Subcutaneous abdominal adipose tissue (tissue), 5 donors: ENCODE results near the gene FKBP1A.

Experiments used
- H3K27ac ChIP-seq: one replicate; pipeline ENCODE4 v1.7.0; 2013; ENCODE audit warnings: low read depth, mild to moderate bottlenecking, inconsistent platforms, low read length, moderate library complexity
- H3K27me3 ChIP-seq, 5 donors: one replicate each; pipeline ENCODE4 v1.7.0; 2013; ENCODE audit warnings: low read length in 5 of 5, inconsistent platforms in 1 of 5; ENCODE audit not compliant: control insufficient read depth in 5 of 5, insufficient read depth in 4 of 5
- H3K36me3 ChIP-seq, 5 donors: one replicate each; pipeline ENCODE4 v1.7.0; 2013; ENCODE audit warnings: low read length in 5 of 5; ENCODE audit not compliant: control insufficient read depth in 5 of 5, insufficient read depth in 5 of 5
- H3K4me1 ChIP-seq, 5 donors: one replicate each; pipeline ENCODE4 v1.7.0; 2013; ENCODE audit warnings: low read length in 5 of 5, mild to moderate bottlenecking in 3 of 5, moderate library complexity in 1 of 5; ENCODE audit not compliant: control insufficient read depth in 5 of 5, insufficient read depth in 5 of 5
- H3K4me3 ChIP-seq, 5 donors: one replicate each; pipeline ENCODE4 v1.7.0; 2013; ENCODE audit warnings: low read length in 5 of 5, low read depth in 1 of 5
- H3K9ac ChIP-seq, 5 donors: one replicate each; pipeline ENCODE4 v1.7.0; 2013; ENCODE audit warnings: low read length in 5 of 5, mild to moderate bottlenecking in 4 of 5, moderate library complexity in 3 of 5
- H3K9me3 ChIP-seq, 5 donors: one replicate each; pipeline ENCODE4 v1.7.0; 2013; ENCODE audit warnings: low read length in 5 of 5; ENCODE audit not compliant: control insufficient read depth in 5 of 5
- donor health status: healthy.
- donor health status: healthy.
- donor health status: healthy.
- donor health status: healthy.
- donor health status: healthy.

FKBP1A gene

DNA sequence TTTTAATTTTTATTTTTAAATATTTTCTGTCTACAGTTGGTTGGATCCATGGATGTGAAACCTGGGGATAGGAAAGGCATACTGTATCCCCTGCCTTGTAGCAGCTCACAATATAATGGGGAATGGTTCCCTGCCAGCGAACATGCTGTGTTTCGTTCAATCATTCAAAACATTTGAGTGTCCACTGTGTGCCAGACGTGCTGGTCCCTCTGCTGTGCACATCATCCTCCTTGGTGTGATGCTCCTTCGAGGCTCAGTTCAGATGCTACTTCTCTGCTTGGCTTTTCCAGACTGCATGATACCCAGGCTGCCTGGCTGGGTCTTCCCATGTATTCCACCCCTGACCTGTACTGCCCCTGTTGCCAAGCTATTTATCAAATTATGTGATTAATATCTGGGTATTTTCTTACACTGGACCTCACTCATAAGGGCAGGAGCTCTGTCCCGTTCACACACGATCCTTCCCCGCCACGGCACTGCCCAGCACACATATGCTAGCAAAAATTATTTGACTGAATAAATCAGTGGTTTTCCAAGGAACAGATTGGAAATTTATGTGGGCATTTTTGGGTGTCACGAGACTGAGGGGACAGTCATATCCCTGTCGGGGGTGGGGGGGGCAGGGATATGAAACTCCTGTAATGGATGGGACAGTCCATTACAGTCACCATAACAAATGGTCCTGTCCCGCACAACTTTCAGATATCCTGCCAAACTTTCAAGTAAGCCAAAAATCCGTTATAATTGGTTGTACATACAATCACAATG, 68.8 kb downstream of the FKBP1A start:
- H3K4me3 ChIP-seq: peak overlapping the region in 1 of 5 donors; percentile 36
- peak overlapping the region in 3 of 5 donors; percentile 38 to 60 (median 48) for H3K9ac ChIP-seq
- no peaks in the 10 kb centered on the region for H3K36me3 ChIP-seq
- no peaks in the 10 kb centered on the region for H3K9me3 ChIP-seq
- H3K27me3 ChIP-seq: peaks cover 0 to 3% (median 0%) of the 10 kb centered on the region in 5 donors
- H3K4me1 ChIP-seq: peaks cover 33 to 75% (median 66%) of the 10 kb centered on the region in 5 donors
- peak overlapping the region; percentile 100 for H3K27ac ChIP-seq

DNA sequence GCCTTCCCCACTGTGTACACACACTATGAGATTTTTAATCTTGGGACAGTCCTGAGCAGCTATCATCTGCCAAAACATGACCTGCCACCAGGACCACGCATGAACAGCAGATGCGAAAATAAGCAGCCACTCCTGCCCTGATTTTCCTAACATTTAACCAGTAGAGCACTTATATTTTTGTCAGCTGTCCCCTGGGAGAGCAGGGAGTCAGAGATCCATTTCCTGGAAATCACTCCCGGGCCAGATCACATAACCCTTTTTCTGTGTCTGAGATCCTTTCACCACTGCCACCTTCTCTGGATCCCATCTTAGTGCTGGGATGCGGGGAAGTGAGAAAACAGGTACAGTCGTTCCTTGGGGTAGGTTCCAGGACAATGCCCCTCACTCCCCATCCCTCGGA, 69.6 kb downstream of the FKBP1A start:
- Histone ChIP-seq H3K27ac (peak overlapping the region; percentile 100), H3K27me3 (peaks cover 0 to 3% (median 0%) of the 10 kb centered on the region in 5 donors), H3K4me1 (peaks cover 31 to 67% (median 59%) of the 10 kb centered on the region in 5 donors), H3K9ac (peak overlapping the region in 2 of 5 donors; percentile 63 to 79), H3K36me3 (no peaks in the 10 kb centered on the region), H3K9me3 (no peaks in the 10 kb centered on the region), H3K4me3 (peak overlapping the region in 1 of 5 donors; percentile 29)

- H3K9ac ChIP-seq: peak overlapping the region in 2 of 5 donors; percentile 63 to 79
- H3K27me3 ChIP-seq: peaks cover 0 to 3% (median 0%) of the 10 kb centered on the region in 5 donors
- no peaks in the 10 kb centered on the region for H3K9me3 ChIP-seq
- H3K36me3 ChIP-seq: no peaks in the 10 kb centered on the region
- H3K4me3 ChIP-seq: peak overlapping the region in 1 of 5 donors; percentile 29
- peak overlapping the region; percentile 100 for H3K27ac ChIP-seq
- H3K4me1 ChIP-seq: peaks cover 25 to 64% (median 53%) of the 10 kb centered on the region in 5 donors
These were observed 70.2 kb downstream of the FKBP1A start for GRCh38 chr20:1322511-1323245.

GRCh38 chr20:1321654-1321939, 71.3 kb downstream of the FKBP1A start:
- Histone ChIP-seq H3K4me3 (no peak overlapping the region), H3K9ac (peak overlapping the region in 2 of 5 donors; percentile 7 to 44), H3K9me3 (no peaks in the 10 kb centered on the region), H3K27me3 (peaks cover 0 to 3% (median 0%) of the 10 kb centered on the region in 5 donors), H3K36me3 (no peaks in the 10 kb centered on the region), H3K4me1 (peaks cover 14 to 57% (median 42%) of the 10 kb centered on the region in 5 donors), H3K27ac (peak overlapping the region; percentile 100)

DNA sequence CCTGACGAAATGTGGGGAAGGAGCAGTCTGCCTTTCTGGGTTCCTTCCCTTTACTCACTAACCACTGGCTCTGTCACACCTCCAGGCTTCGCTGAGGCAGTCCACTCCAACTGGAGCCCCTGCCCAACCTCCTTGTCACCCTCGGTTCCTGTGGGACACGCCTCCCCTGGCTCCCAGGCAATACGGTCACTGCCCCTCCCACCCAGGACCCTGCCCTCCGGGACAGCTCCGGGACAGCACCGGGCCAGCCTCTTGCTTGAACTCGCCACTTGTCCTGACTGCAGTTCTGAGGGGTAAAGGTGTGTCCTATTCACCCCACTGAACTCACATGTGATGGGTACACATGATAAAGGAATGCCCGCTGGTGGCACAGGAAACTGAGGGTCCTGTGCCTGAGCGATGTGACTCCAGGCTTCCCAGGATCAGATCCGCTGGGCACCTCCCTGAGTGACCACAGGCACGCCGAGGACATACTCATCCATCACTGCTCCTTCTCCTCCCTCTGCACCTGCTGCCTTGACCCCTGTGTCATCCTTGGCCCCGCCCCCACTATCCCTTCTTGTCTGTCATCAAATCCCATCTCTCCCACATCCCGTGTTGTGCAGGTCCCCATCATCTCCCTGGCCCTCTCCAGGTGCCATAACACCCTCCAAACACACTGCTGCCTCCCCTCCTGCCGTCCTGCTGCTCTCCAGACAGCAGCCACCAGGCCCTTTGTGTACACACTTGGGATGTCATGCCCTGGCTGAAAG, 71.8 kb downstream of the FKBP1A start:
- H3K9me3 ChIP-seq: no peaks in the 10 kb centered on the region
- H3K4me3 ChIP-seq: no peak overlapping the region
- peak overlapping the region in 1 of 5 donors; percentile 44 for H3K9ac ChIP-seq
- H3K4me1 ChIP-seq: peaks cover 9 to 51% (median 37%) of the 10 kb centered on the region in 5 donors
- H3K27ac ChIP-seq: peak overlapping the region; percentile 100
- H3K27me3 ChIP-seq: peaks cover 0 to 3% (median 0%) of the 10 kb centered on the region in 5 donors
- H3K36me3 ChIP-seq: no peaks in the 10 kb centered on the region

GRCh38 chr20:1320016-1320415, 72.8 kb downstream of the FKBP1A start:
- Histone ChIP-seq H3K36me3 (no peaks in the 10 kb centered on the region), H3K27ac (no peak overlapping the region), H3K27me3 (no peaks in the 10 kb centered on the region), H3K9ac (no peak overlapping the region), H3K4me3 (no peak overlapping the region), H3K9me3 (no peaks in the 10 kb centered on the region), H3K4me1 (peaks cover 7 to 48% (median 33%) of the 10 kb centered on the region in 5 donors)

- no peaks in the 10 kb centered on the region for H3K9me3 ChIP-seq
- H3K27me3 ChIP-seq: no peaks in the 10 kb centered on the region
- peaks cover 1 to 42% (median 28%) of the 10 kb centered on the region in 5 donors for H3K4me1 ChIP-seq
- no peak overlapping the region for H3K4me3 ChIP-seq
- H3K27ac ChIP-seq: no peak overlapping the region
- H3K36me3 ChIP-seq: no peaks in the 10 kb centered on the region
- no peak overlapping the region for H3K9ac ChIP-seq
These were observed 73.4 kb downstream of the FKBP1A start for GRCh38 chr20:1319462-1319861.

- Histone ChIP-seq H3K4me3 (no peak overlapping the region), H3K27me3 (no peaks in the 10 kb centered on the region), H3K9ac (no peak overlapping the region), H3K4me1 (peaks cover 0 to 39% (median 25%) of the 10 kb centered on the region in 5 donors), H3K27ac (no peak overlapping the region), H3K9me3 (no peaks in the 10 kb centered on the region), H3K36me3 (no peaks in the 10 kb centered on the region)
These were observed 73.8 kb downstream of the FKBP1A start for GRCh38 chr20:1319051-1319450.
